HAP-1 (cell line): ENCODE measurements around the gene DNMT1.
"Not testable (repeated sequence)": the region's sequence is repeated elsewhere in the genome, so short reads cannot be mapped to it uniquely, and the experiment has no call there.

ENCODE experiments used
- DNase-seq, 2 experiments: peaks; one replicate each; pipeline ENCODE4 v3.0.0-alpha.2; 2016 to 2020; ENCODE audit warnings: low spot score in 2 of 2
- H3K27me3 ChIP-seq: fragments of 250-450 bp; sonication (Bioruptor Pico); 2 replicates; pipeline ENCODE4 v1.5.1; 2020; ENCODE audit warnings: low read depth, mild to moderate bottlenecking, moderate library complexity
- H3K36me3 ChIP-seq: fragments of 250-450 bp; sonication (Bioruptor Pico); replicated peaks from 2 replicates; pipeline ENCODE4 v1.5.1; 2020; ENCODE audit warnings: mild to moderate bottlenecking
- H3K4me1 ChIP-seq: fragments of 250-450 bp; sonication (Bioruptor Pico); 2 replicates; pipeline ENCODE4 v1.5.1; 2020; ENCODE audit warnings: mild to moderate bottlenecking
- H3K4me3 ChIP-seq: fragments of 250-450 bp; sonication (Bioruptor Pico); 2 replicates; pipeline ENCODE4 v1.5.1; 2020; ENCODE audit warnings: mild to moderate bottlenecking, moderate library complexity
- H3K9me3 ChIP-seq: fragments of 250-450 bp; sonication (Bioruptor Pico); 2 replicates; pipeline ENCODE4 v1.5.1; 2020; ENCODE audit warnings: mild to moderate bottlenecking, moderate library complexity
- in situ Hi-C: fragments of 300-500 bp; cut with MboI; formaldehyde crosslinking; loops from 3 replicates; pipeline ENCODE4 v1.14.3; 2020; ENCODE audit warnings: low sequenced_read_pairs, inconsistent platforms, mixed read lengths

DNMT1 gene

GRCh38 chr19:10209315-10209714 is 14.6 kb upstream of the DNMT1 start:
- no peaks in the 10 kb centered on the region for H3K9me3 ChIP-seq
- H3K27me3 ChIP-seq, result no peaks in the 10 kb centered on the region
- H3K4me1 ChIP-seq, result peaks cover 6% of the 10 kb centered on the region
- DNase-seq, result no peak
- no peaks in the 10 kb centered on the region for H3K36me3 ChIP-seq
- in situ Hi-C loops, result no loop called here
- H3K4me3 ChIP-seq, result no peak overlapping the region

GRCh38 chr19:10207026-10207425 is 12.3 kb upstream of the DNMT1 start:
- DNase-seq, result no peak
- in situ Hi-C loops, result no loop called here
- H3K4me1 ChIP-seq, result peaks cover 2% of the 10 kb centered on the region; the same call in 1 of the 2 replicates

GRCh38 chr19:10206226-10206885 is 11.6 kb upstream of the DNMT1 start:
- in situ Hi-C loops, result no loop called here
- no peaks in the 10 kb centered on the region for H3K9me3 ChIP-seq
- DNase-seq, result no peak
- no peak overlapping the region for H3K4me3 ChIP-seq
- H3K27me3 ChIP-seq, result no peaks in the 10 kb centered on the region
- H3K4me1 ChIP-seq, result peaks cover 2% of the 10 kb centered on the region; the same call in 1 of the 2 replicates
- no peaks in the 10 kb centered on the region for H3K36me3 ChIP-seq

More at GRCh38 chr19:10207026-10207425, 12.3 kb upstream of the DNMT1 start:
- Histone ChIP-seq H3K9me3 (no peaks in the 10 kb centered on the region), H3K27me3 (no peaks in the 10 kb centered on the region), H3K4me3 (no peak overlapping the region), H3K36me3 (no peaks in the 10 kb centered on the region)

- in situ Hi-C loops, result no loop called here
- Histone ChIP-seq H3K27me3 (no peaks in the 10 kb centered on the region), H3K4me1 (peaks cover 2% of the 10 kb centered on the region; the same call in 1 of the 2 replicates), H3K9me3 (no peaks in the 10 kb centered on the region), H3K36me3 (no peaks in the 10 kb centered on the region), H3K4me3 (no peak overlapping the region)
- DNase-seq, result no peak
Observed at GRCh38 chr19:10205636-10206035, 10.9 kb upstream of the DNMT1 start.

GRCh38 chr19:10203686-10204085 is 8.9 kb upstream of the DNMT1 start:
- in situ Hi-C loops, result no loop called here
- no peak overlapping the region for H3K4me3 ChIP-seq
- no peaks in the 10 kb centered on the region for H3K27me3 ChIP-seq
- no peaks in the 10 kb centered on the region for H3K36me3 ChIP-seq
- DNase-seq, result no peak
- H3K4me1 ChIP-seq, result peaks cover 2% of the 10 kb centered on the region; the same call in 1 of the 2 replicates
- H3K9me3 ChIP-seq, result no peaks in the 10 kb centered on the region

- Histone ChIP-seq H3K9me3 (no peaks in the 10 kb centered on the region), H3K27me3 (no peaks in the 10 kb centered on the region), H3K4me3 (no peak overlapping the region), H3K36me3 (no peaks in the 10 kb centered on the region), H3K4me1 (peaks cover 2% of the 10 kb centered on the region; the same call in 1 of the 2 replicates)
- in situ Hi-C loops, result no loop called here
- DNase-seq, result no peak
Observed at GRCh38 chr19:10201176-10201575, 6.4 kb upstream of the DNMT1 start.

- DNase-seq, H3K4me1 ChIP-seq, in situ Hi-C loops, H3K27me3 ChIP-seq, H3K36me3 ChIP-seq, H3K9me3 ChIP-seq, H3K4me3 ChIP-seq: not testable (repeated sequence)
Observed at GRCh38 chr19:10200101-10200500, 5.3 kb upstream of the DNMT1 start.

GRCh38 chr19:10198889-10199644 is 4.3 kb upstream of the DNMT1 start:
- H3K4me3 ChIP-seq, in situ Hi-C loops, H3K9me3 ChIP-seq, DNase-seq, H3K36me3 ChIP-seq, H3K27me3 ChIP-seq, H3K4me1 ChIP-seq: not testable (repeated sequence)

GRCh38 chr19:10195199-10195519 is 406 bp upstream of the DNMT1 start:
- H3K4me1 ChIP-seq, result peaks cover 12% of the 10 kb centered on the region
- peaks cover 35% of the 10 kb centered on the region for H3K36me3 ChIP-seq
- DNase-seq, result no peak
- no peaks in the 10 kb centered on the region for H3K27me3 ChIP-seq
- H3K9me3 ChIP-seq, result no peaks in the 10 kb centered on the region
- H3K4me3 ChIP-seq, result peak overlapping the region; percentile 98
- in situ Hi-C loops, result no loop called here

GRCh38 chr19:10193790-10194499 is 808 bp downstream of the DNMT1 start:
- H3K27me3 ChIP-seq, result no peaks in the 10 kb centered on the region
- H3K36me3 ChIP-seq, result peaks cover 39% of the 10 kb centered on the region
- no peaks in the 10 kb centered on the region for H3K9me3 ChIP-seq
- DNase-seq, result peak in 1 of 2 experiments; percentile 16
- peak overlapping the region; percentile 98 for H3K4me3 ChIP-seq
- in situ Hi-C loops, result no loop called here
- peaks cover 12% of the 10 kb centered on the region for H3K4me1 ChIP-seq

- peaks cover 43% of the 10 kb centered on the region for H3K36me3 ChIP-seq
- peak overlapping the region; percentile 98 for H3K4me3 ChIP-seq
- no peaks in the 10 kb centered on the region for H3K9me3 ChIP-seq
- H3K27me3 ChIP-seq, result no peaks in the 10 kb centered on the region
- no peak for DNase-seq
- peaks cover 12% of the 10 kb centered on the region for H3K4me1 ChIP-seq
- in situ Hi-C loops, result no loop called here
Observed at GRCh38 chr19:10192922-10193321, 1.8 kb downstream of the DNMT1 start.

GRCh38 chr19:10191347-10191746 is 3.4 kb downstream of the DNMT1 start:
- Histone ChIP-seq H3K36me3 (peaks cover 47% of the 10 kb centered on the region), H3K4me1 (peaks cover 12% of the 10 kb centered on the region), H3K27me3 (no peaks in the 10 kb centered on the region), H3K4me3 (no peak overlapping the region), H3K9me3 (no peaks in the 10 kb centered on the region)
- DNase-seq, result no peak
- in situ Hi-C loops, result no loop called here

GRCh38 chr19:10190026-10190425 is 4.7 kb downstream of the DNMT1 start:
- no peak for DNase-seq
- H3K36me3 ChIP-seq, result peaks cover 55% of the 10 kb centered on the region
- H3K27me3 ChIP-seq, result no peaks in the 10 kb centered on the region
- no peaks in the 10 kb centered on the region for H3K9me3 ChIP-seq
- H3K4me3 ChIP-seq, result no peak overlapping the region
- in situ Hi-C loops, result no loop called here
- peaks cover 9% of the 10 kb centered on the region for H3K4me1 ChIP-seq

GRCh38 chr19:10189616-10190015 is 5.1 kb downstream of the DNMT1 start:
- peaks cover 58% of the 10 kb centered on the region for H3K36me3 ChIP-seq
- no peak for DNase-seq
- H3K4me1 ChIP-seq, result peaks cover 9% of the 10 kb centered on the region
- H3K9me3 ChIP-seq, result no peaks in the 10 kb centered on the region
- H3K4me3 ChIP-seq, result no peak overlapping the region
- no peaks in the 10 kb centered on the region for H3K27me3 ChIP-seq
- in situ Hi-C loops, result no loop called here
